ENCODE measurements around the gene SYT10.

- no peak for TF ChIP-seq GATA2 (IDR thresholded peaks at IDR 0.05; ENCODE audit: low read depth, low read length)
- no peak for TF ChIP-seq GATA3 (IDR thresholded peaks at IDR 0.05; ENCODE audit: low read depth, low read length)
Measured at GRCh38 chr12:33432992-33433391, 6.6 kb downstream of the SYT10 start.

Data from SH-SY5Y (cell line).